HCT116 (cell line): ENCODE data around the gene COA3. TPM values are rescaled to one million over a fixed set of nuclear protein-coding genes. Genes with fewer than 3 reads are reported as not detected.
A peak's percentile ranks its signal among the peaks of the same experiment; 100 is the strongest.

Source experiments
- ATAC-seq: fragments of 200-7000 bp; cut with Tn5 transposase; 2 replicates; pipeline ENCODE4 v1.9.1; 2020; ENCODE audit warnings: mild to moderate bottlenecking, moderate library complexity
- BruUV-seq: library from RNA; stranded (reverse); fragments of 400-500 nt; replicated peaks from 2 replicates; lab custom pipeline; 2021; lab: Mats Ljungman, UMichigan
- CTCF ChIA-PET: fragments of 300-600 bp; sonication (Branson Sonifier 250); formaldehyde crosslinking; loops from one replicate; lab custom pipeline; 2021; ENCODE audit warnings: antibody characterized with exemption; lab: Charles Lee
- POLR2A ChIA-PET: fragments of 300-600, 350-600 bp; sonication (Branson Sonifier 250); formaldehyde crosslinking; loops from one replicate; lab custom pipeline; 2021; ENCODE audit warnings: antibody characterized with exemption; lab: Charles Lee
- RAD21 ChIA-PET, 2 experiments: fragments of 300-600 bp; sonication (Branson Sonifier 250); formaldehyde crosslinking; loops; one replicate each; lab custom pipeline; 2023; ENCODE audit warnings: low total read pairs in 2 of 2; ENCODE audit not compliant: uncharacterized antibody in 2 of 2, unreplicated experiment in 2 of 2, low non-redundant PET in 1 of 2; lab: Charles Lee
- DNase-seq: peaks from one replicate; pipeline ENCODE4 v3.0.0-alpha.2; 2010; ENCODE audit warnings: low read depth, low spot score
- H2AFZ ChIP-seq: fragments of 200-600 bp; shearing (Covaris generic), sonication (generic); 2 replicates; pipeline ENCODE4 v1.6.1; 2017; ENCODE audit warnings: low read depth, mixed run types, mixed read lengths, antibody characterized with exemption, low read length; ENCODE audit not compliant: poor library complexity, severe bottlenecking
- H3K27ac ChIP-seq: 2 replicates; pipeline ENCODE4 v1.5.1; 2012; ENCODE audit warnings: low read depth, low read length
- H3K27me3 ChIP-seq: fragments of 200-600 bp; sonication (generic); 2 replicates; pipeline ENCODE4 v1.6.1; 2016; ENCODE audit warnings: mixed run types, low read length, mixed read lengths; ENCODE audit not compliant: insufficient read depth
- H3K36me3 ChIP-seq, 2 experiments: fragments of 200-500 bp in 1 of 2; fragments of 200-600 bp in 1 of 2; sonication (Bioruptor generic) in 1 of 2; sonication (generic) in 1 of 2; 2 replicates each; pipeline versions ENCODE4 v1.5.1 to v1.6.1; 2014 to 2016; ENCODE audit warnings: low read length in 2 of 2, inconsistent platforms in 1 of 2, mixed read lengths in 1 of 2, mixed run types in 1 of 2; ENCODE audit not compliant: insufficient read depth in 2 of 2, control insufficient read depth in 1 of 2
- H3K4me1 ChIP-seq, 2 experiments: fragments of 200-600 bp in 1 of 2; sonication (generic) in 1 of 2; 2 replicates each; pipeline versions ENCODE4 v1.5.1 to v1.6.1; 2012 to 2017; ENCODE audit warnings: low read length in 2 of 2, inconsistent platforms in 1 of 2, mild to moderate bottlenecking in 1 of 2, mixed read lengths in 1 of 2, mixed run types in 1 of 2, moderate library complexity in 1 of 2; ENCODE audit not compliant: insufficient read depth in 2 of 2, control insufficient read depth in 1 of 2
- H3K4me2 ChIP-seq: fragments of 200-600 bp; sonication (generic); 2 replicates; pipeline ENCODE4 v1.6.1; 2017; ENCODE audit warnings: mixed run types, low read length, mixed read lengths
- H3K4me3 ChIP-seq, 2 experiments: fragments of 200-600 bp in 1 of 2; sonication (generic) in 1 of 2; replicated peaks in 1 of 2; 2 replicates each; pipeline ENCODE4 v1.5.1; 2011 to 2016; ENCODE audit warnings: low read length in 2 of 2, control low read depth in 1 of 2, low read depth in 1 of 2, mild to moderate bottlenecking in 1 of 2, mixed read lengths in 1 of 2, mixed run types in 1 of 2
- H3K79me2 ChIP-seq: fragments of 200-600 bp; sonication (generic); 2 replicates; pipeline ENCODE4 v1.6.1; 2017; ENCODE audit warnings: mild to moderate bottlenecking, mixed run types, low read length, moderate library complexity, mixed read lengths; ENCODE audit not compliant: insufficient read depth
- H3K9ac ChIP-seq: fragments of 200-600 bp; sonication (generic); 2 replicates; pipeline ENCODE4 v1.6.1; 2016; ENCODE audit warnings: low read length, mixed read lengths
- H3K9me2 ChIP-seq: fragments of 200-600 bp; sonication (generic), shearing (Covaris generic); 2 replicates; pipeline ENCODE4 v1.6.1; 2017; ENCODE audit warnings: mixed run types, mild to moderate bottlenecking, moderate library complexity; ENCODE audit not compliant: insufficient read depth
- H3K9me3 ChIP-seq, 2 experiments: fragments of 200-500 bp in 1 of 2; fragments of 200-600 bp in 1 of 2; sonication (Bioruptor generic) in 1 of 2; sonication (generic) in 1 of 2; 2 replicates each; pipeline ENCODE4 v1.6.1; 2014 to 2017; ENCODE audit warnings: low read length in 2 of 2, mixed read lengths in 2 of 2, inconsistent platforms in 1 of 2, low read depth in 1 of 2, mild to moderate bottlenecking in 1 of 2, mixed run types in 1 of 2, moderate library complexity in 1 of 2; ENCODE audit not compliant: control insufficient read depth in 1 of 2, insufficient read depth in 1 of 2
- H4K20me1 ChIP-seq: fragments of 200-600 bp; sonication (generic), shearing (Covaris generic); 2 replicates; pipeline ENCODE4 v1.6.1; 2017; ENCODE audit warnings: mixed run types, mild to moderate bottlenecking, moderate library complexity; ENCODE audit not compliant: insufficient read depth
- EGR1 ChIP-seq: IDR thresholded peaks from 2 replicates; pipeline ENCODE4 v1.6.1; 2012; ENCODE audit warnings: low read depth
- ELF1 ChIP-seq: IDR thresholded peaks from 2 replicates; pipeline ENCODE4 v1.6.1; 2012; ENCODE audit warnings: low read depth, borderline replicate concordance
- EZH2phosphoT487 ChIP-seq: fragments of 200-600 bp; IDR thresholded peaks from 2 replicates; pipeline ENCODE4 v1.6.1; 2018; ENCODE audit warnings: antibody characterized with exemption, borderline replicate concordance
- FOSL1 ChIP-seq: IDR thresholded peaks from 2 replicates; pipeline ENCODE4 v1.6.1; 2012; ENCODE audit warnings: low read depth
- MAX ChIP-seq: IDR thresholded peaks from 2 replicates; pipeline ENCODE4 v1.6.1; 2012
- RAD21 ChIP-seq: IDR thresholded peaks from 2 replicates; pipeline ENCODE4 v1.6.1; 2012; ENCODE audit warnings: low read depth, mild to moderate bottlenecking
- YY1 ChIP-seq: IDR thresholded peaks from 2 replicates; pipeline ENCODE4 v1.6.1; 2011; ENCODE audit warnings: low read length, low read depth, moderate library complexity, mild to moderate bottlenecking; ENCODE audit not compliant: insufficient replicate concordance; ENCODE audit errors: extremely low read depth
- ZNF274 ChIP-seq: fragments of 200-500 bp; sonication (Bioruptor generic); IDR thresholded peaks from 2 replicates; pipeline ENCODE4 v1.6.1; 2014; ENCODE audit warnings: mild to moderate bottlenecking, low read depth, low read length, inconsistent platforms
- intact Hi-C: fragments of 100-400 bp; cut with micrococcal nuclease; formaldehyde crosslinking; loops from 2 replicates; pipeline ENCODE4 v1.10.0; 2022
- total RNA-seq: library from RNA; stranded (reverse); gene quantifications from one replicate; pipeline ENCODE4 v1.2.1, GENCODE V29; 2021; ENCODE audit not compliant: unreplicated experiment

The COA3 gene
- total RNA-seq, 1 experiment from 2014 or later, result 37.1 TPM

GRCh38 chr17:42784409-42784808, 14.1 kb downstream of the COA3 start (continued):
- TF ChIP-seq MAX (no peak), ELF1 (no peak)
- TF ChIP-seq, all 23 proteins: peak for 0

GRCh38 chr17:42783791-42784138, 14.7 kb downstream of the COA3 start:
- Histone ChIP-seq H4K20me1 (no peaks in the 10 kb centered on the region), H2AFZ (no peak overlapping the region), H3K9ac (no peak overlapping the region), H3K27ac (no peak overlapping the region), H3K4me3 (peak overlapping the region in 1 of 2 experiments; percentile 30; a peak in 1 of 4 replicates), H3K9me2 (no peaks in the 10 kb centered on the region), H3K4me2 (peak overlapping the region; percentile 59), H3K79me2 (no peaks in the 10 kb centered on the region), H3K4me1 (peaks cover 3 to 20% of the 10 kb centered on the region in 2 experiments; a peak in 3 of 4 replicates), H3K36me3 (peaks cover 5 to 7% of the 10 kb centered on the region in 2 experiments; a peak in 2 of 4 replicates), H3K27me3 (no peaks in the 10 kb centered on the region)
- ChIA-PET POLR2A (no interaction called here), RAD21 (no interaction called here), CTCF (no interaction called here)
- ATAC-seq (no peak), DNase-seq (no peak)
- BruUV-seq, result no TSS peak
- TF ChIP-seq FOSL1 (no peak), YY1 (no peak), RAD21 (no peak), ZNF274 (no peak), EGR1 (no peak), EZH2phosphoT487 (no peak)
- TF ChIP-seq, all 23 proteins: peak for 0
- intact Hi-C loops, result no loop called here
- no peaks in the 10 kb centered on the region for H3K9me3 ChIP-seq
